ENCODE results near the gene CALML6. TPM values are rescaled to one million over a fixed set of nuclear protein-coding genes. Genes with fewer than 3 reads are reported as not detected.

CALML6 gene
- total RNA-seq, 4 donors from 2014 or later: not detected

- Histone ChIP-seq H3K4me1 (no peaks in the 10 kb centered on the region), H3K9me3 (no peaks in the 10 kb centered on the region), H3K36me3 (no peaks in the 10 kb centered on the region), H3K4me3 (no peak overlapping the region), H3K27me3 (no peaks in the 10 kb centered on the region), H3K27ac (no peak overlapping the region)
- DNase-seq: no peak
- TF ChIP-seq POLR2A (IDR thresholded peaks at IDR 0.05) (no peak), CTCF (IDR thresholded peaks at IDR 0.05) (no peak)
These were observed 51.1 kb downstream of the CALML6 start for GRCh38 chr1:1966071-1966740.

Other genes with a start within 250 kb of the CALML6 start
- gene SLC35E2B, start 222.5 kb upstream of the CALML6 start, total RNA-seq: 100 to 1,000 TPM in 2 of 4 donors, 10 to 100 TPM in 2; 76.9 to 132 (median 103) TPM
- gene CDK11A, start 190.9 kb upstream of the CALML6 start, total RNA-seq: 100 to 1,000 TPM; 129 to 269 (median 199) TPM
- gene NADK, start 136.8 kb upstream of the CALML6 start, total RNA-seq: 100 to 1,000 TPM; 115 to 210 (median 162) TPM
- gene GNB1, start 24.2 kb upstream of the CALML6 start, total RNA-seq: 100 to 1,000 TPM; 112 to 266 (median 236) TPM
- 10 to 100 TPM in 1 of 4 donors, 1 to 10 TPM in 3; 2.2 to 11.6 (median 6.4) TPM for gene TMEM52, start 4.0 kb downstream of the CALML6 start, total RNA-seq
- 1 to 10 TPM in 1 of 4 donors, under 1 TPM in 2, not detected in 1; 0.35 to 1.1 (median 0.83) TPM for gene CFAP74, start 88.5 kb downstream of the CALML6 start, total RNA-seq
- gene GABRD, start 104.1 kb downstream of the CALML6 start, total RNA-seq: not detected
- gene PRKCZ, start 135.2 kb downstream of the CALML6 start, total RNA-seq: 100 to 1,000 TPM in 2 of 4 donors, 10 to 100 TPM in 2; 51.2 to 105 (median 93.6) TPM

Data from Peyer's patch (tissue), 4 donors.